ENCODE results near the gene PRB3.

PRB3 gene

GRCh38 chr12:11273449-11273848 is 3.9 kb upstream of the PRB3 start (continued):
- TF ChIP-seq CTCF (tag by site-specific recombination; IDR thresholded peaks at IDR 0.05) (no peak), ZNF112 (tag by site-specific recombination; IDR thresholded peaks at IDR 0.05) (no peak), SALL2 (tag by site-specific recombination; IDR thresholded peaks at IDR 0.05; ENCODE audit: borderline replicate concordance) (no peak), ZFP41 (tag by site-specific recombination; IDR thresholded peaks at IDR 0.05; ENCODE audit: borderline replicate concordance) (no peak), ZNF398 (tag by site-specific recombination; IDR thresholded peaks at IDR 0.05) (no peak), ZBTB8A (tag by site-specific recombination; IDR thresholded peaks at IDR 0.05) (no peak)

GRCh38 chr12:11264501-11264900 is 5.0 kb downstream of the PRB3 start:
- Histone ChIP-seq H3K27ac (ENCODE audit: extremely low read depth, low read depth, low read length) (no peak overlapping the region), H3K4me1 (ENCODE audit: control insufficient read depth, insufficient read depth, low read length) (no peaks in the 10 kb centered on the region), H3K36me3 (ENCODE audit: control insufficient read depth in 2 of 2, insufficient read depth in 1 of 2, low read length in 2 of 2) (no peaks in the 10 kb centered on the region), H3K4me3 (ENCODE audit: low read depth, low read length) (no peak overlapping the region), H3K9me3 (ENCODE audit: control insufficient read depth, insufficient read depth, low read depth, low read length) (no peaks in the 10 kb centered on the region)
- TF ChIP-seq YY1 (tag by site-specific recombination; IDR thresholded peaks at IDR 0.05) = no peak
- no peak for TF ChIP-seq ZNF626 (tag by site-specific recombination; IDR thresholded peaks at IDR 0.05)
- no peak for TF ChIP-seq ZNF596 (tag by site-specific recombination; IDR thresholded peaks at IDR 0.05)
- TF ChIP-seq ZNF600 (tag by site-specific recombination; IDR thresholded peaks at IDR 0.05) = no peak
- POLR2A ChIA-PET = no interaction called here
- CTCF ChIA-PET = no interaction called here

- CTCF ChIA-PET = no interaction called here
- H3K9me3 ChIP-seq (ENCODE audit: control insufficient read depth, insufficient read depth, low read depth, low read length) = no peaks in the 10 kb centered on the region
- TF ChIP-seq ZNF114 (tag by site-specific recombination; IDR thresholded peaks at IDR 0.05) (no peak), REST (tag by site-specific recombination; IDR thresholded peaks at IDR 0.05) (no peak), GFI1B (tag by site-specific recombination; IDR thresholded peaks at IDR 0.05) (no peak), ZSCAN23 (tag by site-specific recombination; IDR thresholded peaks at IDR 0.05) (no peak), KLF7 (tag by site-specific recombination; IDR thresholded peaks at IDR 0.05; ENCODE audit: borderline replicate concordance) (no peak), ZNF768 (tag by site-specific recombination; IDR thresholded peaks at IDR 0.05) (no peak), ZSCAN5A (tag by site-specific recombination; IDR thresholded peaks at IDR 0.05) (no peak), ZBTB49 (tag by site-specific recombination; IDR thresholded peaks at IDR 0.05; ENCODE audit: low read depth) (no peak), ZNF391 (tag by site-specific recombination; IDR thresholded peaks at IDR 0.05; ENCODE audit: borderline replicate concordance, low read depth) (no peak)
Observed at GRCh38 chr12:11246489-11246888, 23.0 kb downstream of the PRB3 start.

More at GRCh38 chr12:11246489-11246888, 23.0 kb downstream of the PRB3 start:
- H3K27ac ChIP-seq (ENCODE audit: extremely low read depth, low read depth, low read length) = no peak overlapping the region
- H3K4me3 ChIP-seq (ENCODE audit: low read depth, low read length) = no peak overlapping the region
- POLR2A ChIA-PET = no interaction called here
- H3K4me1 ChIP-seq (ENCODE audit: control insufficient read depth, insufficient read depth, low read length) = no peaks in the 10 kb centered on the region
- H3K36me3 ChIP-seq (ENCODE audit: control insufficient read depth in 2 of 2, insufficient read depth in 1 of 2, low read length in 2 of 2) = no peaks in the 10 kb centered on the region

Data from HEK293 (cell line).